Measurements from ENCODE around the gene RBM7.

Gene RBM7

DNA sequence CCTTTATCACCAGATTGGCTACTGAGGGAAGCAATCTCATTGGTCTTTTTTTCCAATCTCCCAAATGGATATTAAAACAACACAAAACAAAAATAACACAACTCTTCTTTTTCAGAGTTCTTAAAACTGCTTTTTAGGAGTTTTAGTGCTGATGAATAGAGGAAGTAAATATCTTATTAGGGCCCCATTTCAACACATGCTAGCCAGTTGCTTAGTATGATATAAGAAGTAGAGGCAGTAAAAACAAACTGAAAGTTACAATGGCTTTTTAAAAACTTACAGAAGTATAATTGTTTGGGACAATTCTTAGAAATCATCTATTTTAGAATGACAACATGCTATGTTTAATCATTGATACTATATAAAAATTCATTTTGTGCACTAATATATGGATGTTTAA is 3.5 kb upstream of the RBM7 start:
- no peak for DNase-seq (ENCODE audit: low read depth in 1 of 2, low spot score in 1 of 2)

DNA sequence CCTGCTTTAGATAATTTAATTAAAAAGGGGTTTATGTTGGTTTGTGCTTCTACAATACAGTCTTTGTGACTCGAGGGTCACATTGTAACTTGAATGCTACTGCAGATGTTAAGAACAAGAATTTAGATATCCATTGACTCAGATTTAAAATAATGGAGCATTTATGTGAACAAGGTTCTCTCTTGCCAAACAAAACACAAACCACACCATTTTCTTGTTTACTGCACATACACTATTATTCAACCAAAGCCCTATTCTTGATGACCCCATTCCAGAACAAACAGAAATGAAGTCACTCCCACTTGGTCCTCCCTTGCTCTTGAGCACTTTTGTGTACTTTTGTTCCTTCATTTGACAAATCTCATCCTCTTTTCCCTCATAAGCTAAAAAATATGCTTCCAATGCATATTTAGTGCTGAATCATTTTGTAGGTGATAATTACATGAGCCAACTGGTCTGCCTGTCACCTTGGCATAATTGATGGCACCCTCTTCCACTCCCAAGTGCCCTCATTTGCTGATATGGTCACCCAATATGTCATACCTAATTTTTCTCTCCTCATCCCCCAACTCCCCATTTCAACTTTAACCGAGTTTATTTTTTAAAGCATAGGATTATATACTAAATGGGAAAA is 3.0 kb upstream of the RBM7 start:
- no peak for DNase-seq (ENCODE audit: low read depth in 1 of 2, low spot score in 1 of 2)

DNA sequence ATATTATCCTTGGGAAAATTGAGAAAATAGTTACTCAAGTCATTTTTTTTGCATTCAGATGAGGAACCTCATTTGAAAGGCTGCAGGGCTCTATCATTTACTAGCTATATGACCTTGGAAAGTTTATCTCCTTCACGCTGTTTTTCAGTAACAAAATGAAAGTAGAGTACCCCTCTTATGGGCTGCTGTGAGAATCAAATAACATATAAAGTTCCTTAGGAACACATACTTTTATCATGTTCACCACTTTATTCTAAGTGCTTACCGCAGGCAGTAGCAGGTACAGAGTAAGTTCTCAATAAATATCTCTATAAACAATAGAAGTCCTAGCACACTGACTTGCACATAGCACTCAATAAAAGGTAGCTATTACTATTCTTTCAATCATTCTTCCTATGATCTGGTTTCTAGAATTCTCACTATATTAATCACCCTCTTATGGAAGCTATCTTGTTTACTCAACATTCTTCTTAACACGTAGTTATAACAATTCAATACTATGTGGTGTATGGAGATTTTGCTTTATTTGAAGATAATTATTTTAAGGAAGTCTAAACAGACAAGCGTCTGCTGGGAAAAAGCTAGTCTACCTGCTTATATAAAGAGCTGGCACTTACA is 2.1 kb upstream of the RBM7 start:
- no peak for DNase-seq (ENCODE audit: low read depth in 1 of 2, low spot score in 1 of 2)

DNA sequence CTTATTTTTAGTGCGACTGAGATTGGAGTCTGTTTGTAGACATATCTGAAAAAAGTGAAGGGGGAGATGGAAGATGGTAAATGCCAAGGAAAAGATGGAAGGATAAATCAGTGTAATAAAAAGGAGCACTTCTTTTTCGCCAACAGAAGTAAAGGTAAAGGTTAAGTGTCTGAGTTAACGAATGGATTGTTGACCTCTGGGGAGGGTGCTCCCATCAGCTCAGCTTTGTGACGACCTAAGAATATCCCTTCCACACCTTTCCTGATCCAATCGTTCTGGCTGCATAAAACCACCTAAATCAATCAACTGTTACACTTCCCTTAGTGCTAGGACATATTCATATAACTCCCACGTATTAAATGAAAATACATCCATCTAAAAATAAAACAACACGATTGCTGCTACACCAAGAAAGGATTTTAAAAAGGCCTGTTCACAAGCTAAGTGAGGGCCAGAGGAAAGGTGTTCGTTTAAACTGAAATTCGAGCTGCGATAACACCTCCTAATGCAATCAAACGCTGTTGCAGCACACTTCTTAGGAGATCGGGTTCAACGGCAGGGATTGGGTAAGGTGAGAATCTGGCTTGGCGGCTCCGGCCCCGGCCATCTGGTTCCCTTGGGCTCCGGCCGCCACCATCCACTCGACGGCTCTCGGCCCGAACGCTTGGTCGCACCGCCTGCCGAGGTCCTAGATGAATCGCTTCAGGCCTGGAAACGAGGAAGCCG is 813 bp upstream of the RBM7 start:
- DNase-seq (ENCODE audit: low read depth in 1 of 2, low spot score in 1 of 2): no peak

DNA sequence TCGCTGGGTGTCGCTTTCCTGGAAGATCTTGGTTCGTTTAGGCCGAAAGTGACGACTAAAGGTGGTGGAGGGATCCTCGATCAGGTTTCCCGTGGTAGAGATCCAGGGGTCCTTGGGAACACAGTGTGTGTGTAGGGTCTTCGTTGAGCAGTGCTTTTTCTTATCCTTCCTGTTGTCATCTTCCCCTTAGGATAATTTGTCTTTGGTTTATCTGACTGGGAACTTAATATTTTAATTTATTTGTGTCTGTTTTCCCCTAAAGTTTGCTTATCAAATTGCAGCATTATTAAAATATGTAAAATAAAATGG is 403 bp downstream of the RBM7 start:
- no peak for DNase-seq (ENCODE audit: low read depth in 1 of 2, low spot score in 1 of 2)

DNA sequence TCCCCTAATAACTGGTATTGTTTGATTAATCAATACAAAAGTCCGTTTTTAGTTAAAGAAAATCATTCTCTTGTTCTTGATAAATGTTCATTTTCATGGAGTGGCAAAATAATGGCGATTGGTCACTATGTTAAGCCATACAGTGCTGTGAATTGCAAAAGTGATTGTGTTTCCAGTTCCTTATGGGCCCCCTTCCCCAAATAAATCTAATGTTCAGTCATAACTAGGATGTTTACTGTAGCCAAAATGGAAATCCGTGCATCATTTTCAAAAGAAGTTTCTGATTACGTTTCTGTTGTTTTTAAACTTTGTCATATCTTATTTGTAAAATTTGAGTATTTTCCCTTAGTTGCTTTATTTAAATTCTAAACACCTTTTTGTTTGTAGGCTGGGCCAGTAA is 845 bp downstream of the RBM7 start:
- no peak for DNase-seq (ENCODE audit: low read depth in 1 of 2, low spot score in 1 of 2)

DNA sequence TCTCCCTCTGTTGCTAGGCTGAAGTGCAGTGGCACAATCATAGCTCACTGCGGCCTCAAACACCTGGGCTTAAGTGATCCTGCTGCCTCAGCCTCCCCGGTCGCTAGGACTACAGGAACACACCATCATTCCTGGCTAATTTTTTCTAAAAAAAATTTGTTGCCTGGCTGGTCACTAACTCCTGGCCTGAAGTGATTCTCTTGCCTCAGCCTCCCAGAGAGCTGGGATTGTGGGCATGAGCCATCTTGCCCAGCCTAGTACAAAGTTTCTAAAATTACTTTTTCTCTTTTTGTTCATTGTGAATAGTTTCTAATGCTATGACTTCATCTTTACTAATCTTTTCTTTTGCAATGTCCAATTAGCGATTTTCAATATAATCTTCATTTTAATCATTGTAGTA is 12.5 kb downstream of the RBM7 start:
- no peak for DNase-seq (ENCODE audit: low read depth in 1 of 2, low spot score in 1 of 2)

DNA sequence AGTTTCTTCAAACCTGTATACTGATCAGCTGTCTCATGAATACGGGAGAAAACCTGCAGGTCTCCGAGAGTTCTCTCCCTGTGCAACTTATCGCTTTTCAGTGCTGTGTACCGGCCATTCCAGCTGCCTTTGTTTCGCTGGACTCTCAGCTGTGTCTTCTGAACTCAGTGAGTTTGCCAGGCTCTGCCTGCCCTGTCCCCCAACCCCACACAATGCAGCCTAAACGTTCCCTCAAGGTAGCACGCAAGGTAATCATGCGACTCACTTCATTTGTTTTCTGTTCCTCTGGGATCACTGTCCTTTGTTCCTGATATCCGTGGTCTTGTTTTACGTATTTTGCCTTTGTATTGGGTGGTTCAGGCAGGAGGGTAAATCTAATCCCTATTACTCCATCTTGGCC is 13.5 kb downstream of the RBM7 start:
- DNase-seq (ENCODE audit: low read depth in 1 of 2, low spot score in 1 of 2): no peak

DNA sequence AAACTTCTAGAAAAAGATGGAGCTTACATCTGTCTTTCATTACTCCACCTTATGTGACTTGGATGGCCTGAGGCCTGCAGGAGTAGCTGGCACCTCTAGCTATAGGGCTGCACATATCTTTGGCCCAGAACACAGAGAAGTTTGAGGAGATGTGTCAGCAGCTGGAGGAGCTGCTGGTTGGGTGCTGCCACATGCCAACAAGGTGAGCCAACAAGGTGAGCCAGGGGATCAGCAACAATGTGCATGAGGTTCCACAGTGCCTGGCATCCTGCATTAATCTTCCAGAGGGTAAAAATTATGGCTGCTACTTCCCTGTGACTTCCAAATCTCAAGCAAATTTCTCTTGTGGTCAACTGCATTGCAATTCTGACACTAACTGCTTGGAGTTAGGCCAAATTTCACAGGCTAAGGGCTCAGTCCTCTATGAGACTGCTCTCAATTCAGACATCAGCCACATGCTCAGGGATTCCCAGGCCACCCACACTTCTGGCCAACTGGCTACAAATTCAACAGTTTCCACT is 16.0 kb downstream of the RBM7 start:
- no peak for DNase-seq (ENCODE audit: low read depth in 1 of 2, low spot score in 1 of 2)

DNA sequence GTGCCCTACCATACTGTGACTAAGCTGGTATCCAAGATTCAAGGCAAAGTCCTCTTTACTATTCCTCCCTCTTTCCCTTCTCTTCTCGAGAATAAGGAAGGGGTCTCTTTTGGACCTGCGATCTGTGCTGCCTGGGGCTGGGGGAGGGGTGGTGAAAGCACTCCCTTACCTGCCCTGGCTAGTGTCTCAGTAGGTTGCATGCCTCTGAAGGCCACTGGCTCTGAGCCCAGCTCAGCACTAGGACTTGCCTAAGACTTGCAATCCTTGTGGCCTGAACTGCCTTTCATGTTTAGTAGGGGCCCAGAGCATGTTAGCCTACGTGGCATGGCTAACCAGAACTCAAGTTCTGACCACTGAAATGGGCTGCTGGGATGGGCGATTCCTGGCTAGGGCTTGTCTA is 25.8 kb downstream of the RBM7 start:
- DNase-seq (ENCODE audit: low read depth in 1 of 2, low spot score in 1 of 2): no peak

DNA sequence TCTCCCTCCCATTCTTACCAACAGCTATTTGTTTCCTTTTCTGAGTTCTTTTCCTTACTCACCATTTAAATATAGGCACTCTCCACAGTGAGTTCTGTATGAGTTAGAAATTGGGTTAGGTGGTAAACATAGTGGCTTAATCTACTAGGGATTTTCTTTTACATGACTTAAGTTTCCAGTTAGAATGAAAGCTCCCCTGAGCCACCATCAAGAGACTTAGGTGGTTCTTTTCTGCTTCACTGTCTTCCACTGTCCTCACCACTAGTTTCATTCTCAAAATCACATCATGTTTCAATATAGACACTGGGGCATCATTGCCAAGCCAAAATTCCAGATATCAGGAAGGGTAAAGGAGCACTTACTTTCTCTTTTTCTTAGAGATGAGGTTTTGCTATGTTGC is 29.8 kb downstream of the RBM7 start:
- no peak for DNase-seq (ENCODE audit: low read depth in 1 of 2, low spot score in 1 of 2)

DNA sequence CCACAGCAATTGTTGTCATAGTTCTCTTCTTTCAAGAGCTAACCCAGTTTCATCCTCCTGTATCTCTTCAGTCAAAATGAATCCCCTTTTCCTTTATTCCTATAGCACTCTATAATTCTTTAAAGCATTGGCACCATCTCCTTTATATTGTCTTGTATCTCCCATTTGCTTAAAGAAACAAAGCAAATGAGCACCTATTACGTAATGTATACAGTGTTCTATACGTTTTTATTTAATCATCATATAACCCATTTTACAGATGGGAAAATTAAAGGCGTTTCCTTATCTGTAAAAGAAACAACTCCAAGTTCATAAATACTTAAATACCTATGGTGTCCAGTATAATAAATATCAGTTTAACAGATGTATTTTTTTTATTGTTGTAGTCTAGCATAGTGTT is 32.4 kb downstream of the RBM7 start:
- DNase-seq (ENCODE audit: low read depth in 1 of 2, low spot score in 1 of 2): no peak

DNA sequence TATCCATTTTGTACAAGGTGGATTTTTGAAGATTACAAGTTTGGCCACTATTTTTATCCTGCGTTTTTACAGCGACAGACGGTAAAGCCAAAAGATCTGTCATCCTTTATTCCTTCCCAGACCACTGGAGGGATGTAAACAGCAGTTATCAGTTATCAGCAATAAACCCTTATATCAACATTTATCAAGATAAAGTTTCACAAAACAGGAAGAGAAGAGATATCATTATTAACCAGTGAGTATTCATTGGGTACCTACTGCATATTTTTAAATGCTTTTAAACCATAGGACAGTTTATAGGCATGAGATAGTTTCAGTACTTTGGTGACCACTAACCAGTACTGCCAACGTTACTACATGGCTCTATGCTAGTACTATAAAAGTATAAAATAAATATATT is 32.9 kb downstream of the RBM7 start:
- DNase-seq (ENCODE audit: low read depth in 1 of 2, low spot score in 1 of 2): no peak

DNA sequence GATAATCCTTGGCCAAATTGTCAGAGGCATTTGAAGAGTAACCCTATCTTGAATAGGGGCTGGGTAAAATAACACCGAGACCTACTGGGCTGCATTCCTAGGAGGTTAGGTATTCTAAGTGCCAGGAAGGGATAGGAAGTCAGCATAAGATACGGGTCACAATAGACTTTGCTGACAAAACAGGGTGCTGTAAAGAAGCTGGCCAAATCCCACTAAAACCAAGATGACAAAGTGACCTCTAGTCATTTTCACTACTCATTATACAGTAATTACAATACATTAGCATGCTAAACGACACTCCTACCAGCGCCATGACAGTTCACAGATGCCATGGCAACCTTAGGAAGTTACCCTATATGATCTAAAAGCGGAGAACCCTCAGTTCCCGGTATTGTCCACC is 37.8 kb downstream of the RBM7 start:
- no peak for DNase-seq (ENCODE audit: low read depth in 1 of 2, low spot score in 1 of 2)

DNA sequence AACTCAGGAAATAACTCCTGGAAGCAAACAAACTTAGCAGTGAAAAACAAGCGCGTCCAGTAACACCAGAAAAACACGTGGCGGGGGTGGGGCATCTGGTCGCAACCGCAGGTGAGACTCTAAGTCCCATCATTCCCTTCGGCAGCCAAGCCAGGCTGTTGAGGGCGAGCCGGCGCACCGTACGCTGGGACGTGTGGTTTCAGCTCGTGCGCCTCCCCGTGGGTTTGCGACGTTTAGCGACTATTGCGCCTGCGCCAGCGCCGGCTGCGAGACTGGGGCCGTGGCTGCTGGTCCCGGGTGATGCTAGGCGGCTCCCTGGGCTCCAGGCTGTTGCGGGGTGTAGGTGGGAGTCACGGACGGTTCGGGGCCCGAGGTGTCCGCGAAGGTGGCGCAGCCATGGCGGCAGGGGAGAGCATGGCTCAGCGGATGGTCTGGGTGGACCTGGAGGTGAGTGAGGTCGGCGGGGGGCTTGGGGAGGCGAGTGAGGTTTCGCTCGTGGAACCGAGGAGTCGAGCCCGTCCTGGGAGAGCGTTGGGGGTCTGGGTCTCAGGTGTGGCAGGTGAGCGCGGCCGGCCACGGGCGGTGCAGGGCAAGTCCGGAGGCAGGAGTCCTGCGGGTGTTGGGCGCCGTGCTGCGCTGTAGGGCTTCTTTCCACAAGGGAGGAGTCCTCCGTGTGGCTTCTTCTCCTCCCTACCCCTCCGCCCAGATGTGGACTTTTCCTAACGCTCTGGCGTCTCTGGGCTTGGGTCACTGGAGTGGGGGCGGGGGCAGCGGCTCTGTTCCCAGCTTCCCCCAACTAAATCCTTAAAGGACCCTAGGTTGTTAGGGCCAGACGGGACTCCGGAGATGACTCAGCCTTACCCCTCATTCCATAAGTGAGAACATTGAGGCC is 39.0 kb downstream of the RBM7 start, which contains the start of gene REXO2:
TSS of gene REXO2 (plus strand) at position 239 of the 892 bp plus-strand sequence. CDS start at position 301, 62 bp downstream.
- peak; percentile 87 to 89 for DNase-seq (ENCODE audit: low read depth in 1 of 2, low spot score in 1 of 2)

DNA sequence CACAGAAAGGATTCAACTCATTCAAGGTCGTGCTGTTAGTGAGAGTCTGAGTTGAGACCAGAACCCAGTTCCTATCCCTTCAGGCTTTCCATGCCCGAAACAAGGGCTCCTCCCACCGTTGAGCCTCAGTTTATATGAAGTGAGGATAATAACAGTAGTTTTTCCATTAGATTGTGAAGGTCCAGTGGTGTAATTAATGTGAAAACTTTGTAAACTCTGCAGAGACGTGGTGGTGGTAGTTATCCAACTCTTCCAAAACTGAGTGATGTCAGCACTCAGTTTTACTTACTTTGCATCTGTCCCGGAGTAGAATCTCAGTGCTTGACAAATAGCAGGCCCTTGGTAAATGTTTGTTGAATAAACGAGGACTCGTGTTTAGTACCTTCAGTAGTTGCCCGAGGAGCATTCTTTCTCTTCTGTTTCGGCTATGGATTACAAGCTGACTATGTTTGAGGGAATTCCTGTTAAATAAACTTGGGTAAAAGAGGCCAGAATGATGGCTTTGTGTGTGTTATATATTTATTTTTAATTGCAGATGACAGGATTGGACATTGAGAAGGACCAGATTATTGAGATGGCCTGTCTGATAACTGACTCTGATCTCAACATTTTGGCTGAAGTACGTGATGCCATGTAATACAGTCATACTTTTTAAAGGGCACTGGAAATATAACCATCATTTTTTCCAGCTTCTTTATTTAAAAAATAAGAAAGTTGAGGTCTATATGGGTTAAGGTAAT is 39.8 kb downstream of the RBM7 start:
- DNase-seq (ENCODE audit: low read depth in 1 of 2, low spot score in 1 of 2): no peak

DNA sequence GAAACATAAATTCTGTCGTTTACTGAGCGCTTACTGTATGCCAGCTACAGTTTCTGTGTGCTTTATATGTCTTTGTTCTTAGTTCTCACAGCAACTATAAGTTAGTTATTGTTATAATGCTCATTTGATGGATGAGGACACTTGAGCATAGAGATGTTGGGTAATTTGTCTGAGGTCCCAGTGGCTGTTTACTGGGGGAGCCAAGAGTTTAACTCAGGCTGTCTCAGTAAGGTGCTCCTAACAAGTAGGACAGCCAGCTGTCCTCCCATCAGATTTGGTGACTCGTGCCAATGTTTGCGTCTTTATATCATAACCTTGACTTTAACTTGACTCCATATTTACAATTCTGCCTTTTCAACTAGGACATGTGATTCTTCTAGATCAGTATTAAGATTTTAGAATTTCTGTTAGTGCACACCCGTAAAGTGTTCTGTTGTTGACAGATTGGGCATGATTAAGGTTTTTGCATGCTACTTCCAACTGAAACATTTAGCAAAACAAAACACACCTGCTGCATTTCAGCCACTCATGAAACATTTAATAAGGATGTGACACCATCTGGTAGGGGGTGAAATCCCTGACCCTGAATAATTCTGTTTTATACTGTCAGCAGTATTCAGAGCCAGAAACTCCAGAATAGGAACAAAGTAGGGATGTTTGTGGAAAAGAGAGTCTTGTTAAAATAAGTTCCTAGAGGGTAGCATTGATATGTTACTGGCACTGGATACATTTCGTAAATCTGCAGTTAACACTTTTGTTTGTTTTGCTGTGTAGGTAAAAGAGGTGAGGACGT is 40.7 kb downstream of the RBM7 start:
- DNase-seq (ENCODE audit: low read depth in 1 of 2, low spot score in 1 of 2): no peak

DNA sequence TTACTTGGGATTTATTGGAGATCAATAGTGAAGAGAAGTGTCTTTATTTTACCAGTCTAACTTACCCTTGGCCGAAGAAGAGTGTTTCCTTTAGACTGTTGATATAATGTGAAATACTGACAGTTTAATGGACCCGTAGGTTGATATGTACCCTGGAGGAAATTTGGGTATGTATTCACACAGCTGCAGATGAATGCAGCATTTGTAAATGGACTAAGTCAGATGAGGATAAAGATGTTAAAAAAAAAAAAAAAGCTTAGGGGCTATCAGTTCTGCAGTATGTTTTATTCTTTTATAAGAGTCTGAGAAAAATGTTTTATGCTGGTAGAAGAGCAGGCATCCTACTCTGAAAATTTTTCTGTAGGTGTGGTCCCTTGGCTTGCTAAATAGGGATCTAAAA is 41.5 kb downstream of the RBM7 start:
- no peak for DNase-seq (ENCODE audit: low read depth in 1 of 2, low spot score in 1 of 2)

DNA sequence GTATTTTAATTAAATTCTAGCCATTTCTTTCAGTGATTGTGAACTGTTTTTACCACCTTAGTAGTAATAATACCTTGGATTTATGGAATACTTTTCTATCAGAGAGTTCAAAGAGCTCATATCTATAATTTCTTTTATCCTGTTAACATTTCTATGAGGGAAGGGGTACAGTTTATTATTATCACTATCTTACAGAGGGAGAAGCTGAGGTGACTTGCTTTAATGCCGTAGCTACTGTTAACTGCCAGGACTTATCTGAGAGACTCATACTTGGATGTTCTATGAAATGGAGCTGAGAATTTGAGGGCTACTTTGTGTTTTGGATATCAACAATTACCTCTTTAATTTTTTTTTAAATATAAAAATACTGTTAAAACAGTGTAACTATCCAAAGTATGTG is 42.1 kb downstream of the RBM7 start:
- DNase-seq (ENCODE audit: low read depth in 1 of 2, low spot score in 1 of 2): no peak

DNA sequence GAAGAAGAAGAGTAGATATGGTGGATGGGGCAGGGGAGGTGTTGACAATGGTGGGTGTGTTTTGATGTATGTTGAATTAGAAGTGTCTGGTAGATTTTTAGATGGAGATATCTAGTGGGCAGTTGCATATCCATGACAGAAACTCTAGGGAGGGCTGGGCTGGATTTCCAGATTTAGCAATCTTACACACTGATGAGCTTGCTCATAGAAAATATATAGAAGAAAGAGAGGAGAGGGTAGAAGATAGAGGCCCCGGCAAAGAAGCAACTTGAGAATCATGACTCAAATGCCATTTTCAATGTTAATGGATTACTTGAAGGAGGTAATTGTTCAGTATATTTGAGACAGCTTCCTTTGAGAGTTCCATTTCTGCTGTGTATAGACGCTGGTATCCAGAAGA is 47.0 kb downstream of the RBM7 start:
- DNase-seq (ENCODE audit: low read depth in 1 of 2, low spot score in 1 of 2): no peak

All from stimulated activated CD4-positive, alpha-beta T cell treated with anti-CD3 and anti-CD28 coated beads, Interleukin-15, amount 100 ng/mL, for 1 hour (primary cell).